B cell (primary cell): ENCODE data around the gene NCAPH2.

Experiments
- EZH2 ChIP-seq: IDR thresholded peaks from 2 replicates; pipeline ENCODE4 v1.6.1; 2012; ENCODE audit warnings: borderline replicate concordance, low read depth, mild to moderate bottlenecking, moderate library complexity, low read length; ENCODE audit not compliant: insufficient read depth, poor library complexity, severe bottlenecking
- TF ChIP-seq, protein P1 (sequence below): fragments of 200-600 bp; IDR thresholded peaks from one replicate; pipeline ENCODE4 v1.8.0; 2022; ENCODE audit warnings: antibody characterized with exemption, mild to moderate bottlenecking

DNA sequence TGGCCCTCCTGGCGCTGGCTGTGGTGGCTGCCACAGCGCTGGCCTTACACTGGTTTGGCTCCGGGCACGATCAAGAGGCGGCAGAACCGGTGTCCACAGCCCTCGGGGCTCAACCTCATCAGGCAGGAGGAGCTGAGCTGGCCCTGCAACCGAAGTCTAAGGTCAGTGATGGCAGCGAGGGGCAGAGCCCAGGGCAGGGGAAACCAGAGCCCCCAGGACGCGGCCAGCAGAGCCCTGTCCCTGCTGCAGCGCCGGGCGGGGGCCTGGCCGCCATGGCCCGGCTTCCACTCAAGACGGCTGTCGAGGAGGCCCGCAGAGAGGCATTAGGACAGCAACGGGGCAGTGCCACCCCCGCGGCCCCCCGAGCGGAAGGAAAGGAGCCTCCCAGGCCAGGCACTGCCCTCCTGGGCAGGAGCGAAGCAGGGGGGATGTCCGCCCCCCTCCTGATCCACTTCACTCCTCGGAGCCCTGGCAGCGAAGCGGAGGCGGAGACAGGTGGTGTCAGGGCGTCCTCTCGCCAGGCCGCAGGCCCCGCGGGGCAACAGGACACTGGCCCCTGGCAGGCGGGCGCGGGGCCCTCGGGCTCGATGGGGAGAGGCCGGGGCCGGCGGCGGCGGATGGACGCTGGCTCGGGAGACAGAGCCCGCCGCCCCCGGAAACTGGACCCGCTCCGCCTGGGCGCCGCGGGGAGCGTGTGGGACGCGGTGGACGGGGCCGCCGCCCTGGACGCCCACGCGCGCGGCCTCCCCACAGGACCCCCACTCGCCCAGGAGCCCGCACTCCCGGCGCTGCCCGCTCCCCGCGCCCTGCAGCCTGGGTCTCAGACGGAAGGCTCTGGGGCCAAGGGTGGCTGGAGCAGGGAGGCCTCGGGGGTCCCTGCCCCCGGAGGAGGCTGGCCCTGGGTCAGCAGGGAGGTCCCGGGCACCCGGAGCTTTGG is 38.6 kb downstream of the NCAPH2 start:
- TF ChIP-seq, protein P1, sequence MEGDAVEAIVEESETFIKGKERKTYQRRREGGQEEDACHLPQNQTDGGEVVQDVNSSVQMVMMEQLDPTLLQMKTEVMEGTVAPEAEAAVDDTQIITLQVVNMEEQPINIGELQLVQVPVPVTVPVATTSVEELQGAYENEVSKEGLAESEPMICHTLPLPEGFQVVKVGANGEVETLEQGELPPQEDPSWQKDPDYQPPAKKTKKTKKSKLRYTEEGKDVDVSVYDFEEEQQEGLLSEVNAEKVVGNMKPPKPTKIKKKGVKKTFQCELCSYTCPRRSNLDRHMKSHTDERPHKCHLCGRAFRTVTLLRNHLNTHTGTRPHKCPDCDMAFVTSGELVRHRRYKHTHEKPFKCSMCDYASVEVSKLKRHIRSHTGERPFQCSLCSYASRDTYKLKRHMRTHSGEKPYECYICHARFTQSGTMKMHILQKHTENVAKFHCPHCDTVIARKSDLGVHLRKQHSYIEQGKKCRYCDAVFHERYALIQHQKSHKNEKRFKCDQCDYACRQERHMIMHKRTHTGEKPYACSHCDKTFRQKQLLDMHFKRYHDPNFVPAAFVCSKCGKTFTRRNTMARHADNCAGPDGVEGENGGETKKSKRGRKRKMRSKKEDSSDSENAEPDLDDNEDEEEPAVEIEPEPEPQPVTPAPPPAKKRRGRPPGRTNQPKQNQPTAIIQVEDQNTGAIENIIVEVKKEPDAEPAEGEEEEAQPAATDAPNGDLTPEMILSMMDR = no peak
- no peak for TF ChIP-seq EZH2
